Measurements from ENCODE around the gene EPB41L1.

DNA sequence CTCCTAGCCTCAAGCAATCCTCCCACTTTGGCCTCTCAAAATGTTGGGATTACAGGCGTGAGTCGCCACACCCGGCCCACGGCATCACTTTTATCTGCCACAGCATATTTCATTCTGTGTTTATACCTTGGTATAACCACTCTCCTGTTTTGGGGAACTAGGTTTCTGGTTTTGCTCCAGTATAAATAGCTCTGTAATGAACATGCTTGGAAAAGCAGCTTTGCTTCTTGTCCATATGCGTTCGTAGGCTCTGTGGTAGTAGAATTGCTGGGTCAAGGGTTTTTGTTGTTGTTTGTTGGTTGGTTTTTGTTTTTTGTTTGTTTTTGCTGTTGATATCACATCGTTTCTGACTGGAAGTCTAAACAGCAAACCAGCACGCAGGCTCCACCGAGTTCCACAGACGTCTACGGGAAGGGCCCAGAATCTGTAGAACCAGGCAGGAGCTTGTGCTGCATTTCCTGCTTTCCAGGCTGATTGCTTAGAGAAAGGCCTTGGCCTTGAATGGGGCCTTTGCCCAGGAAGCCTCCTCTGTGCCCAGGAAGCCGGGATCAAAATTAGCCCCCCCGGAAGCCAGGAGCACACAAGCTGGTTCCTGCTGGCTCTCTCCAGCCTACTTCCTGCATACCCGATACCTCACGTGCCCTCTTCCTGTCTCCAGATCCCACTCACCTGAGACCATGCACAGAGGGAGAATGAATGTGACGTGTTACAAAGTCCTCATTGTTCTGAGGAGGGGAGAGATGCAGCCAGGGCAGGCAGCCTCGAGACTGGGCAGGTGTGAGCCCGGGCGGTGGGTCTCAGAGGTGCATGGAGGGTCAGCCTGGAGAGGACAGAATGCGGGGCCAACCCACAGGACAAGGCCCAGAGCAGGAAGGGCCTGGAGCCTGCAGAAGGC, 116.5 kb downstream of the EPB41L1 start:
- TF ChIP-seq, protein P1, sequence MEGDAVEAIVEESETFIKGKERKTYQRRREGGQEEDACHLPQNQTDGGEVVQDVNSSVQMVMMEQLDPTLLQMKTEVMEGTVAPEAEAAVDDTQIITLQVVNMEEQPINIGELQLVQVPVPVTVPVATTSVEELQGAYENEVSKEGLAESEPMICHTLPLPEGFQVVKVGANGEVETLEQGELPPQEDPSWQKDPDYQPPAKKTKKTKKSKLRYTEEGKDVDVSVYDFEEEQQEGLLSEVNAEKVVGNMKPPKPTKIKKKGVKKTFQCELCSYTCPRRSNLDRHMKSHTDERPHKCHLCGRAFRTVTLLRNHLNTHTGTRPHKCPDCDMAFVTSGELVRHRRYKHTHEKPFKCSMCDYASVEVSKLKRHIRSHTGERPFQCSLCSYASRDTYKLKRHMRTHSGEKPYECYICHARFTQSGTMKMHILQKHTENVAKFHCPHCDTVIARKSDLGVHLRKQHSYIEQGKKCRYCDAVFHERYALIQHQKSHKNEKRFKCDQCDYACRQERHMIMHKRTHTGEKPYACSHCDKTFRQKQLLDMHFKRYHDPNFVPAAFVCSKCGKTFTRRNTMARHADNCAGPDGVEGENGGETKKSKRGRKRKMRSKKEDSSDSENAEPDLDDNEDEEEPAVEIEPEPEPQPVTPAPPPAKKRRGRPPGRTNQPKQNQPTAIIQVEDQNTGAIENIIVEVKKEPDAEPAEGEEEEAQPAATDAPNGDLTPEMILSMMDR (conservative IDR thresholded peaks at IDR 0.05; ENCODE audit: low read depth, low read length), result no peak
- TF ChIP-seq EZH2 (IDR thresholded peaks at IDR 0.05; ENCODE audit: borderline replicate concordance, low read depth, low read length, poor library complexity, severe bottlenecking), result no peak
